ENCODE measurements around the gene DPH1.

- no peak for TF ChIP-seq CTCF (conservative IDR thresholded peaks at IDR 0.05 in 1 of 2, IDR thresholded peaks at IDR 0.05 in 1 of 2; ENCODE audit: low read depth in 1 of 2, low read length in 2 of 2)
- TF ChIP-seq EZH2 (IDR thresholded peaks at IDR 0.05; ENCODE audit: low read length, missing control alignments) = no peak
Observed at GRCh38 chr17:2025220-2025621, 4.7 kb upstream of the DPH1 start, which contains the start of gene RTN4RL1.

Measured in fibroblast of lung (primary cell).